ENCODE measurements around the gene ABCD4.
A peak's percentile ranks its signal among the peaks of the same experiment; 100 is the strongest.
"Not testable (repeated sequence)": the region's sequence is repeated elsewhere in the genome, so short reads cannot be mapped to it uniquely, and the experiment has no call there.

Gene ABCD4

GRCh38 chr14:74278080-74278479, 24.7 kb downstream of the ABCD4 start:
- H3K9me3 Mint-ChIP-seq = peaks cover 15% of the 10 kb centered on the region
- H3K4me3 Mint-ChIP-seq = no peak overlapping the region
- no peak for ATAC-seq
- H3K27me3 Mint-ChIP-seq = no peaks in the 10 kb centered on the region
- H3K36me3 Mint-ChIP-seq = peaks cover 30% of the 10 kb centered on the region
- H3K27ac Mint-ChIP-seq = no peak overlapping the region
- peaks cover 6% of the 10 kb centered on the region for H3K4me1 Mint-ChIP-seq

GRCh38 chr14:74275241-74275841, 27.4 kb downstream of the ABCD4 start:
- H3K4me1 Mint-ChIP-seq = peaks cover 6% of the 10 kb centered on the region
- H3K4me3 Mint-ChIP-seq = no peak overlapping the region
- peaks cover 8% of the 10 kb centered on the region for H3K9me3 Mint-ChIP-seq
- H3K27ac Mint-ChIP-seq = no peak overlapping the region
- H3K27me3 Mint-ChIP-seq = peaks cover 10% of the 10 kb centered on the region
- peaks cover 8% of the 10 kb centered on the region for H3K36me3 Mint-ChIP-seq
- no peak for ATAC-seq

GRCh38 chr14:74271365-74271764, 31.4 kb downstream of the ABCD4 start:
- ATAC-seq = no peak
- H3K4me1 Mint-ChIP-seq = no peaks in the 10 kb centered on the region
- H3K27me3 Mint-ChIP-seq = peaks cover 10% of the 10 kb centered on the region
- H3K27ac Mint-ChIP-seq = no peak overlapping the region
- H3K4me3 Mint-ChIP-seq = no peak overlapping the region
- H3K9me3 Mint-ChIP-seq = no peaks in the 10 kb centered on the region
- H3K36me3 Mint-ChIP-seq = no peaks in the 10 kb centered on the region

GRCh38 chr14:74270382-74271177, 32.2 kb downstream of the ABCD4 start:
- H3K27me3 Mint-ChIP-seq = peaks cover 18% of the 10 kb centered on the region
- not testable (repeated sequence) for H3K36me3 Mint-ChIP-seq, H3K9me3 Mint-ChIP-seq, H3K4me3 Mint-ChIP-seq, H3K27ac Mint-ChIP-seq, H3K4me1 Mint-ChIP-seq, ATAC-seq

GRCh38 chr14:74267588-74267987, 35.1 kb downstream of the ABCD4 start:
- Mint-ChIP-seq H3K4me1 (no peaks in the 10 kb centered on the region), H3K27ac (no peak overlapping the region), H3K36me3 (no peaks in the 10 kb centered on the region), H3K4me3 (no peak overlapping the region), H3K9me3 (no peaks in the 10 kb centered on the region), H3K27me3 (peaks cover 22% of the 10 kb centered on the region)
- ATAC-seq = no peak

- Mint-ChIP-seq H3K9me3 (no peaks in the 10 kb centered on the region), H3K36me3 (no peaks in the 10 kb centered on the region), H3K4me1 (no peaks in the 10 kb centered on the region), H3K4me3 (no peak overlapping the region), H3K27ac (no peak overlapping the region), H3K27me3 (peaks cover 13% of the 10 kb centered on the region)
- no peak for ATAC-seq
These were observed 37.3 kb downstream of the ABCD4 start for GRCh38 chr14:74265301-74265965.

GRCh38 chr14:74263921-74264320, 38.8 kb downstream of the ABCD4 start:
- Mint-ChIP-seq H3K36me3 (no peaks in the 10 kb centered on the region), H3K4me3 (no peak overlapping the region), H3K27ac (no peak overlapping the region), H3K27me3 (peaks cover 18% of the 10 kb centered on the region), H3K4me1 (no peaks in the 10 kb centered on the region), H3K9me3 (no peaks in the 10 kb centered on the region)
- ATAC-seq = no peak

- no peak for ATAC-seq
- Mint-ChIP-seq H3K4me3 (no peak overlapping the region), H3K9me3 (no peaks in the 10 kb centered on the region), H3K4me1 (no peaks in the 10 kb centered on the region), H3K27me3 (peaks cover 22% of the 10 kb centered on the region), H3K36me3 (no peaks in the 10 kb centered on the region), H3K27ac (no peak overlapping the region)
These were observed 39.6 kb downstream of the ABCD4 start for GRCh38 chr14:74263181-74263580.

GRCh38 chr14:74262076-74262475, 40.7 kb downstream of the ABCD4 start:
- H3K4me1 Mint-ChIP-seq = peaks cover 2% of the 10 kb centered on the region
- peaks cover 22% of the 10 kb centered on the region for H3K27me3 Mint-ChIP-seq
- no peaks in the 10 kb centered on the region for H3K36me3 Mint-ChIP-seq
- no peaks in the 10 kb centered on the region for H3K9me3 Mint-ChIP-seq
- ATAC-seq = no peak
- no peak overlapping the region for H3K4me3 Mint-ChIP-seq
- no peak overlapping the region for H3K27ac Mint-ChIP-seq

GRCh38 chr14:74261288-74261687, 41.4 kb downstream of the ABCD4 start:
- Mint-ChIP-seq H3K27ac (no peak overlapping the region), H3K27me3 (peaks cover 20% of the 10 kb centered on the region), H3K4me1 (peaks cover 7% of the 10 kb centered on the region)

GRCh38 chr14:74260525-74261233, 42.1 kb downstream of the ABCD4 start:
- Mint-ChIP-seq H3K36me3 (no peaks in the 10 kb centered on the region), H3K9me3 (no peaks in the 10 kb centered on the region), H3K27ac (no peak overlapping the region), H3K27me3 (peaks cover 14% of the 10 kb centered on the region), H3K4me3 (no peak overlapping the region), H3K4me1 (peaks cover 7% of the 10 kb centered on the region)
- no peak for ATAC-seq

More at GRCh38 chr14:74261288-74261687, 41.4 kb downstream of the ABCD4 start:
- Mint-ChIP-seq H3K9me3 (no peaks in the 10 kb centered on the region), H3K36me3 (no peaks in the 10 kb centered on the region), H3K4me3 (no peak overlapping the region)
- ATAC-seq = no peak

- H3K27ac Mint-ChIP-seq = no peak overlapping the region
- H3K27me3 Mint-ChIP-seq = peaks cover 9% of the 10 kb centered on the region
- ATAC-seq = no peak
- H3K36me3 Mint-ChIP-seq = no peaks in the 10 kb centered on the region
- peaks cover 7% of the 10 kb centered on the region for H3K4me1 Mint-ChIP-seq
- no peaks in the 10 kb centered on the region for H3K9me3 Mint-ChIP-seq
- H3K4me3 Mint-ChIP-seq = no peak overlapping the region
These were observed 43.2 kb downstream of the ABCD4 start for GRCh38 chr14:74259513-74259912.

GRCh38 chr14:74258764-74259035, 44.0 kb downstream of the ABCD4 start:
- Mint-ChIP-seq H3K4me1 (peaks cover 7% of the 10 kb centered on the region), H3K4me3 (no peak overlapping the region), H3K9me3 (no peaks in the 10 kb centered on the region), H3K27ac (no peak overlapping the region), H3K36me3 (no peaks in the 10 kb centered on the region), H3K27me3 (peaks cover 9% of the 10 kb centered on the region)
- no peak for ATAC-seq

GRCh38 chr14:74257941-74258763, 44.6 kb downstream of the ABCD4 start:
- no peak for ATAC-seq
- Mint-ChIP-seq H3K4me3 (peak overlapping the region; percentile 77), H3K36me3 (no peaks in the 10 kb centered on the region), H3K27ac (no peak overlapping the region), H3K9me3 (no peaks in the 10 kb centered on the region), H3K27me3 (peaks cover 9% of the 10 kb centered on the region), H3K4me1 (peaks cover 7% of the 10 kb centered on the region)
